Left ventricle myocardium superior (tissue), 1 donor: ENCODE measurements around the gene TWIST2. TPM values are rescaled to one million over a fixed set of nuclear protein-coding genes. Genes with fewer than 3 reads are reported as not detected.

Experiments used
- ATAC-seq: fragments of 200-7000 bp; cut with Tn5 transposase; one replicate; pipeline ENCODE4 v1.9.1; 2020; ENCODE audit warnings: mild to moderate bottlenecking, moderate library complexity
- DNase-seq: peaks from one replicate; pipeline ENCODE4 v3.0.0-alpha.2; 2020
- intact Hi-C: fragments of 100-400 bp; cut with micrococcal nuclease; formaldehyde crosslinking; loops from one replicate; pipeline ENCODE4 v1.11.0; 2022
- total RNA-seq: library from RNA; stranded (reverse); fragmentation: NEBNext Ultra II Directional; extraction: Animal tissue kit (Norgen Biotek cat#: 25700); gene quantifications from one replicate; pipeline ENCODE4 v1.2.1, GENCODE V29; 2021
- donor health status: DM: no; HTN: yes; CAD: no; lungs with severe emphysema.

The TWIST2 gene
- total RNA-seq, 1 donor from 2014 or later: 2.6 TPM

DNA sequence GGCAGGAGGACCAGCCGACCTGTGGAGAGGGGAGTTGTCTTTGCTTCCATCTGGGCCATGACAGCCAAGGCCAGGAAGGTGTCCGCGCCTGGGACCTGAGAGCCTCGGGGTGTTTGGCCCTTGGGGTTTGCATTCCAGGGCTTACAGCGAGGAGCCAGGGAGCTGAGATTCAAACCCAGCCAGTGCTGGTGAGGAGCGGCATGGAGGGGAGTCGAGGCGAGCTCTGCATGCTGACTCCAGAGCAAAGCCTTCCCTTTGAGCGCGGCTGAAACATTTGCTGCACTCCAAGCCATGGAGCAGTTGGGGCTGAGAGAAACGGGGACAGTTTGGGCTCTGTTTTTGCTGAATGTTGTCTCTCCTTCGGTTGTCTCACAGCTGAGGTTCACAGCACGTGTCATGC lies 77.4 kb downstream of the TWIST2 start:
- intact Hi-C loops: no loop called here
- ATAC-seq (no peak), DNase-seq (no peak)

DNA sequence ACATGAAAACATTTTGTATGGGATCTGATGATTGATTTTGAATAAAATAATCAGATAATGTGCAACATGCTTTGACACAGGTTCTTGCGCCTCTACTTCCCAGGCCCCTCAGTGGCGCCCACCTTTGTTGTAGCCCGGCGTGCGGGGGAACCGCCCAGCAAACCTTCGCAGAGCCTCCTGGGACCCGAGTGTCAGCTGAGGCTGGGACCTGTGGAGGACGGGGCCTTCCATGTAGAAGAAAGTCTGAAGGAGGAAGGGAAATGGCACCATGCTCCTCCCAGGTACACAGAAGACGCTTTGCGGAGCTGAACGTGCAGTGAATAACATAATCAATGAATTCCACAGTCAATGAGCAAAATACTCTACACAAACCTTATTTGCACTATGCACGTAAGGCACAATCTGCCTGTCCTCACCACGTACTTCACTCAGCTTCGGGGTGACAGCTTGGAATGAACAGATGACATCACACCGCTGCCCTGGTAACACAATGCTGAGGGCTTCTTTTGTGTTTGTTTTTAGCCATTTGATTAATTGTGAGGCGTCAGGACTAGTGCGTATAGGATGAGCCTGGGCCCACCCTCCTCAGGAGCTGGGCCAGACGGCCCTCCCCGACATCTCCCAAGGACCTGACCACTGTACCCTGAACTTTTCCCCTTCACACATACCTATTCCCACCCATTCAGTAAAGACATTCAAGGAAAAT lies 78.1 kb downstream of the TWIST2 start:
- intact Hi-C loops: no loop called here
- ATAC-seq: no peak
- DNase-seq: no peak

DNA sequence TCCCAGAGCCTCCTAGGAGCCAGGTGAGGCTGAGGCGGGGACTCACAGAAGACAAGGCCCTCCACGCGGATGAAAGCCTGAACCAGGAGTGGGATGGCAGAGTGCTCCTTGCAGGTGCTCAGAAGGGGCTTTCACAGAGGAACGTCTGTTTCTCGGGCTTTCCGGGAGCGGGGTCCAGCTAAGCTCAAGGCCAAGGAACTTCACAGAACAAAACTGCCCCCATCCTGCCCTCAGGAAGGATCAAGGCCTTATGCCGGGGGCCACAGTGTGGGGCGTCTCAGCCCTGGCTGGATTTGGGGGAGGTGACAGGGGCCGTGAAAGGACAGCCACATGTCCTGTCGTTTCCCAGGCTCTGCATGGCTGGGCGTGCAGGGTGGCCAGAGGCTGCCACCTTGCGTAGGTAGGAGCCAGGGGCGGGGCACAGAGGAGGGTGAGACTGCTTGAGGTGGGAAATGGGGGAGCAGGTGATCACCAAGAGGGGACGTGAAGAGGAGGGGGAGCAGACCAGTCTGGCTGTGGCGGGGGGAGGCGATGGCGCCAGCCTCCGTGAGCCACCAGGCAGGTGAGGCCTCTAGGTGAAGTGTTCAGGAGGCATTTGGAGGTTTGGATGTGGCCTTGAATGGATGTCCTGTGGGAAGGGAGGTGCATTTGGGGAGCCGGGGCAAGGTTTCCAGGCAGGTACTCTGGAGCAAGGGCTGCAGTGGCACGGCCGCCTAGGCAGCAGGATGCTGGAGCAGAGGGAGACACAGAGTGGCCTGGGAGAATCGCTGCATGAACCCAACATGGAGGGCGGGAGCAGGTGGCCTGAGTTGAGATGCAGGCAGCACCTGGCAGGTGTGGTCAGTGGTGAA lies 79.1 kb downstream of the TWIST2 start:
- intact Hi-C loops: no loop called here
- ATAC-seq: no peak
- no peak for DNase-seq

DNA sequence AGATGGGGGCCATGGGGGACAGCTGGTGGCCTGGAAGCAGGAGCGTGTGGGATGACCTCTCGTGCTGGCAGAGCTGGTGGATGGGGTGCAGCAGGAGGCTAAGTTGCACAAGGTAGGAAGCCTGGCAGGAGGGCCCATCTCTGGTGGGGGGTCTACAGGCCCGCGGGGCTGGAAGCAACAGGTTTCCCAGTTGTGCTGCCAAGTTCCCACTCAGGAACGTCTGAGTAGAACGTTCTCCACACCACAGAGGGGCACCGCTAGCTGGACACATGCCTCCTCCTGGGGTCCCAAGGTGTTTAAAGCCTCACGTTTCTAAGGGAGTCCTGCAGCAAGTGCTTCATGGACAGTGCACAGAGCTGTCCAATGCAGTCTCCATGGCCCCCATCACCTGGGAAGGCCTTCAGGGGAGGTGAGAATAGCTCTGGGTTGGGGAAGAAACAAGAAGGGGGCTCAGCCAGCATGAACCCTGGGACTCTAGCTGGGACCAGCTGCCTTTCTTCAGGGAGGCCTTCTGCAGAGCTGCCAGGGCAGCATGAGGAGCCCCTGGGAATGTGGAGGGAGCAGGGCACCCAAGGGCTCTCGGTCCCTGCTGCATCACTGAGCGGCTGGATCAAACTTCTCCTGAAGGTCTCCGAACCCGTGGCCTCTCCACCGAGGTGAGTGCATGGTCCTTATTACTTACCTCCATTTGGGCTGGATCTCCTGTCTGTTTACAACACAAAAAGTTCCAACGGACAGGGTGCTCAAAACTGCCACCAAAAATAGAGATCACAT lies 80.0 kb downstream of the TWIST2 start:
- DNase-seq (peak; percentile 15), ATAC-seq (peak; percentile 15)

DNA sequence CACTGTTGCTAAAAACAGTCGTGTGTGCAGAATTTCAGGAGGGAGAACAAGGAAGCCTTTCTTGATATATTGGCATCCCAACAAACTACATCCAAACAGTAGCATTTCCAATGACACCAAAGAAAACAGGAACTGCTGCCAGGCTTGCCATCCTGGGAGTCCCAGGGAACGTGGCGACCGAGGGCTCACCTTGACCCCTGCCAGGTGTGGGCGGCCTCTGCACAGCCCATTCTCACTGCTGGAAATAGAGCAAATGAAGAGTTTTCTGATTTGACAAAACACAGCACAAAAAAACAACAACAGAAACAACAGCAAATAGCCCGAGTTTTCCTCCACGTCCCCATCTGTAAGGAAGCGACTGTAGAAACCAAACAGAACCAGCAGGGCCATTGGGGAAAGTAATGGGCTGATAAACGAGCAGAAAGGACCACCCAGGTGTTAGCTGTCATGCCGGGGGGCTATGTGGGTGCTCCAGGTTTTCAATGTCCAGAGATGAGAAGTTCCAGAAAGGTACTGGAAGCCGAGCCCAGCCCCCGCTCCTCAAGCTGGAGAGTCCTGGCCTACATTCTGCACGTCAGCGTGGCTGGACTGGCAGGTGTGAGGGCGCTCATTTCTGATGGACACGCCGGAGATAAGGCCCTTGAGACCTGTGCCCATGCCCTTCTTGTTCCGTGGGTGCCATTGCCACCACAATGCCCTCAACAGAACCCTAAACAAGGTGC lies 80.8 kb downstream of the TWIST2 start:
- intact Hi-C loops: no loop called here
- ATAC-seq (no peak), DNase-seq (peak; percentile 30)

More for the DNA sequence above, 80.0 kb downstream of the TWIST2 start:
- intact Hi-C loops: no loop called here

DNA sequence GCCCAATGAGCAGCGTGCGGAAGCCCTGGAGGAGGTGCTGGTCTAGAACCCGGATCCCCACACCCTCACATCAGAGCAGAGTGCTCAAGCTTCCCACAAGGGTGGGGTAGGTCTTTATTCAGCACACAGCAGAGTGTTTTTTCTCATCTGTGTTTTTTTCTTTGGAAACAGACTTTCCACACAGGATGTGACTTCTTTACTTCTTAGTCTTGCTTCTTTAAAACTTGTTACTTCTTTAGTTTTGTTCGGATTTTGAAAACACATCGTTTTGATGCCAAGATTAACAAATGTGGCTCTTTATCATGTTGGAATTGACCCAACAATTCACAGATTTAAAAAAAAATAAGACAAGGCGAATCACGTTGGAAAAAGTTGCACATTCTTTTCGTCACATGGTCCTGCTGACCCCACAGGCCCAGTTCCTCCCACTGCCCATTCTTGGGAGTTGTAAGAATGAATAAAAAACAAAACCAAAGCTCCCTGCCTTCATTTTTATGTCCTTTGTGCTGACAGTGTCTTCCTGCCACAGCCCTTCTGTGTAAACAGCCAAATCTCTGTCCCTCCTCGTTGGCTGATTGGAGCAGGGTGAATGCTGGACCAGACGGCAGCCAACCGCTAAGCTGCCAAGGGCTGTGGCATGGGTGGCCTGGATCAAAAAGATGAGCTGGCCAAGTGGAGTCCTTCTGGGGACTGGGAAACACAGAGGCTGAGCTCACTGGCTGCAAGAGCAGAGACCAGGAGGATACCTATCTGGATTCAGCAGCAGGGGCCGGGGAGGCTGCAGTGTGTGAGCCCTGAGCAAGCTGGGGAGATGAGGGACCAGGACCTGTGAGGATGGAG lies 81.6 kb downstream of the TWIST2 start:
- ATAC-seq: peak; percentile 83

DNA sequence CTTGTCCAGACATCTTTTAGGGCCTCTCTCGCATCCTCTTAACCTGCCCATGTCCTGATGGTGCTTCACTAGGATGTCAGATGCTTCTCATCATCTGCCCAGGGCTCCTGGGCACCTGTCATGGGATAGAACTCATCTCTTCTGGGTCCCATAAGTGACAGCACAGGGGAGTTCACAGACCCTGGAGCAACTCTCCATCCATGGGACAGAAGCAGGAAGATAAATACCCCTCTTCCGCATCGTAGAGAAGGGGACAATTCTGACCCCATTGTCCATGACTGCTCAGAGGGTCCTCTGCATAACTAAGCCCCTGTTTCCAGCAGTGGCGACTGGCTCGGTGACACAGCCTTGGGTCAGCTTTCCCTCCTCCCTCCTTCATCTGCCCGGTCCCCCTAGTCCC lies 82.3 kb downstream of the TWIST2 start:
- DNase-seq: peak; percentile 15
- no peak for ATAC-seq
- intact Hi-C loops: no loop called here

More for the DNA sequence above, 81.6 kb downstream of the TWIST2 start:
- intact Hi-C loops: no loop called here
- DNase-seq: peak; percentile 68

DNA sequence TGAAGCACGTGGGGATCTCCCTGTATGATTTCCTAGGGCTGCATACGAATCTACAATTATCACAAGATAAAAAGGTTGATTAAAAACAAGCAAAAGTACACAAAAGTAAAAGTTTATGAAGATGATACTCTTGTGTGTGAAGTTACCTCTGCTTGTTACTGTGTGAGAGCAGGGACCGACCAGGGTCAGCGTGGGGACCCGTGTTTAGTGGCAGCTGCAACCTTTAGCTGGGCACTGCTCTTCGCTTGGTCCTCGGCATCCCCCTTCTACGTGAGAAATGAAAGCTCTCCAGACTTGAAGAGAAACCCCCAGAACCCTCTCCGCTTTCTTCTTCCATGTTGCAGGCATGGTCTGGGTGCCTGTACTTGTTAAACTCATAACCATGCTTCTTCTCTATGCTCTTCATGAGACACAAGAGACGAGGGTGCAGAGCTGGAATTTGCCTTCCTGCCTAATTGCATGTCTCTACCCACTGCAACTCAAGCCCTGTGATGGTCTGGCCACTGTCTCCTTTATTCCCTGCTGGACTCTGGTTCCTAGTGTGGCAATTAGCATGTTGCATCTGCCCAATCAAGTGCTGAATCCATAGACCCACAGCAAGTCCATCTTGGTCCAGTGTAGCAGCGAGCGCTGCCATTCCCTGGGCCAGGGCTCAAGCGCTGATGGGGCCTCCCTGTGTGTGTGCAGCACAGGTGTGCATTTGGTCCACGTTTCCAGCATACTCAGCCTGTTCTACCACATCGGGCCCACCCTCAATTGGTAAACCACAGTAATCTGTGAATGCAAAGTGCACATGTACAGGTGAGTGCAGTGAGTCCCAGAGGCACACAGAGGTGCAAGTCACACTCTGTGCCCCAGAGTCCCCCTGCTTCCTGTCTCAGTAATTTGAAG lies 88.5 kb downstream of the TWIST2 start:
- DNase-seq (peak; percentile 8), ATAC-seq (no peak)
- intact Hi-C loops: no loop called here

DNA sequence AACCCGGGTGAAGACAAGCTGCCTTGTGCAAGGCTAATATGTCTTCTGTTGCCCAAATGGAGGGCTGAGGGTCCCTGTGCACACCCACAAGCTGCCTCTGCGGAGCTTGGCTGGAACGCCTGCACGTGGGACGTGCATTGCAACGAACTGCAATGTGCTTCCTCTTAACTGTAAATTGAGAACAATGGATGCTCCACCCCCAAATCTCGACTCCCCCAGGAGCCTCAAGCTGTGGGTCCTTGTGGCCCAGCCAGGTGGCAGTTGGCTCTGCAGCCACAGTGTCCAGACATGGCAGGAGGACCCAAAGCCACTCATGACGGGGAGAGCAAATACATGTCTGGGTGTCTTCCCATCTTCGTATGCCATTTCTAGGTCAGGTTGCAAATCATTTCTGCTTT lies 90.1 kb downstream of the TWIST2 start:
- ATAC-seq (peak; percentile 16), DNase-seq (peak; percentile 49)
- intact Hi-C loops: no loop called here

DNA sequence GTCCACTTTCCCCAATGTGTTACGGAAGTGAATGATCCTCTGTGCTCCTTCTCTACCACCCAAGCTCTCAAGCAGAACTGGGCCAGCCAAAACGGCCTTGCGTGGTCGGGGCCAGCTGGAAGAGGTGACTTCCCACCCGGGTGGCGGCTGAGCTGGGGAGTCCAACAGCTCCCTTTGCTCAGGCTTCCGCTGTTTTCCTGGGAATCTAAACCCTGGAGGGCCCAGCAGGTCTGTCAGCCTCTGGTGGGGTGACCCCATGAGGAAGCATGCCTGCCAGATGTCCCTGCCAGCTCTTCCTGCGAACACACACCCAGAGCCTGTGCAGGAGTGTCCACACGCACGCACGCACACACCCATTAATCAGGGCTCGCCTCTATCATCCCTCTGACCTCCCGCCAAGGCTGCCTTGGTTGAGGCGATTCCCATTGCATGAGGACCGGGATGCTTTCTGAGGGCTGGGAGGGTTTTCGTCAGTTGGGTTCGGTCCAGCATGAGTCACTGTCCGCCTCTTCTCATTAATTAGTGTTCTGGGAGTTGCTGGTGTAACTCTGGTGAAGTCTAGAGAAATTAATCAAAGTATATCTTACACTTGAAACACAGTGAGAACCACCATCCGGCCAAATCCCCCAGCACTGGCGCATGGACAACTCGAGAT lies 90.6 kb downstream of the TWIST2 start:
- intact Hi-C loops: no loop called here
- DNase-seq: peak; percentile 88
- peak; percentile 94 for ATAC-seq

DNA sequence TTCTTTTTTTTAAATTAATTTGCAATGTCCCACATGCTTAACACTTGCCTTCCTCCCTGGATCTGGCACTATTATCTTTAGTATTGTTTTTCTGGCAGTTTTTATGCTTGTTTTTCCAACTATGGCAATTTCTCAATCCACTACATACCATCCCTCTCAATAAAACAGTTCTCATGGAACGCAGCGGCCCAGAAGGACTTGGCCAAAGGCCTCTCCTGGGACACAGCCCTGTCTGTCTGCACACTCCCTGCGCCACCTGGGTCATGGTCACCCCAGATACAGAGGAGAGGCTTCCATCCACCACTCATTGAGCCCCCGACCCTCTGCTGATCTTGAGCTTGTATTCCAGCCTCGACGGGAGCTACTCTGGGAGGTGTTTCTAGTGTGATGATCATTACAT lies 91.2 kb downstream of the TWIST2 start:
- DNase-seq (peak; percentile 63), ATAC-seq (peak; percentile 47)
- intact Hi-C loops: no loop called here

DNA sequence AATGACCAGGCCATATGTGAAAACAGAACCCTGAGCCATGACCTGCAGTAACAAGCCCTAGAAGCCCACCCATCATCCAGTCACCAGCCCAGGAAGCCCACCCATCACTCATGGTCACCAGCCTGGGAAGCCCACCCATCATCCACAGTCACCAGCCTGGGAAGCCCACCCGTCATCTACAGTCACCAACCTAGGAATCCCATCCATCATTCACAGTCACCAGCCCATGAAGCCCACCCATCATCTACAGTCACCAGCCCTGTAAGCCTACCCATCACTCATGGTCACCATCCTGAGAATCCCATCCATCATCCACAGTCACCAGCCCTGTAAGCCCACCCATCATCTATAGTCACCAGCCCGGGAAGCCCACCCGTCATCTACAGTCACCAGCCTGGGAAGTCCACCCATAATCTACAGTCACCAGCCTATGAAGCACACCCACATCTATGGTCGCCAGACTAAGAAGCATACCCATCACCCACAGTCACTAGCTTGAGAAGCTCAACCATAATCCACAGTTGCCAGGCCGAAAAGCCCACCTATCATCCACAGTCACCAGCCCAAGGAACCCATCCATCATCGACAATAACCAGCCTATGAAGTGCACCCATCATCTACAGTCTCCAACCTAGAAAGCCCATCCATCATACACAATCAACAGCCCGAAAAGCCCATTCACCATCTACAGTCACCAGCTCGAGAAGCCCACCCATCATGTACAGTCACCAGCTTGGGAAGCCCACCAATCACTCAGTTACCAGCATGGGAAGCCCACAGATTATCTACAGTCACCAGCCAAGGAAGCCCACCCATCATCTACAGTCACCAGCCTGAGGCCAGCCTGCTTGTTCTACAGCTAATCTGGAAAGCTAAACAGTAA lies 91.9 kb downstream of the TWIST2 start:
- intact Hi-C loops: no loop called here
- DNase-seq (no peak), ATAC-seq (no peak)

DNA sequence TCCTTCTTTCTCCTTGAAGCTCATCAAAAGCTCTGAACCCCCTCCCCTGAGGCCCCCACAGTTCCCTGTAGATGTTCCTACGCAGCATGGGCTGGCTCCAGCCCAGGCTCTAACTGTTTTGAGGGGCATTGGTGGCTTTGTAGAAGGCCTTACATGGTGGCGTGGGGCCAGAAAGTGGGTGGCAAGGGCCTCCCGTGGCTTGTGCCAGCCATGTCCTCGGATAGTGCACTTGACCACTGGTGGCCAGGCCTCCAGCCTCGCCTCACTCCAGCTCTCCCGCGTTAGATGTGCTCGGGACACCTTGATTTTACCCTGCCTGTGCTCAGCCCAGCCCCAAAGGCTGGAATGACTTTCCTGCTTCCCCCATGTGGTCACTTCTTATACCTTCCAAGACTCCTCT lies 92.9 kb downstream of the TWIST2 start:
- no peak for ATAC-seq
- DNase-seq: no peak
- intact Hi-C loops: no loop called here

DNA sequence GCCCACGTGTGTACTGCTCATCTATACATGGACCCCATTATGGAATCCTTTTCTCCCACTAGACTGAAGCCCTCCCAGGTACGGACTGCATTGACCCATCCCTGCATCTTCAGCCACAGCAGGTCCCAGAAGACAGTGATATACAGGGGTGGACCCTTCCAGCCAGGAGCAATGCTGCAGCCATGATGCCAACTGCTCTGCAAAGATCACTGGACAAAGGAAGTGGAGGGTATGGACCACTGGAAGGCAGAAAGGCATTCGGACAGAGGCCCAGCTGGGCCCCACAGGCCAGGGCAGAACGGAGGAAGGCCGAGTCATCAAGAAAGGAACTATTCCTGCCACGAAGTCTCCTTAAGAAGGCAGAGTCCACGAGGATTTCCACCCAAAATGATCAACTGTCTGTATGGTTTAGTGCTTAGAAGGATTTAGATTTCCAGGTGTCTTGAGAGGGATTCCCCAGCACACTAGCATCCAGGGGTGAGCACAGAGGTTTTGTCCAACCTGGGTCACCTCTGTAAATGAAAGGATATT lies 93.4 kb downstream of the TWIST2 start:
- DNase-seq: no peak

DNA sequence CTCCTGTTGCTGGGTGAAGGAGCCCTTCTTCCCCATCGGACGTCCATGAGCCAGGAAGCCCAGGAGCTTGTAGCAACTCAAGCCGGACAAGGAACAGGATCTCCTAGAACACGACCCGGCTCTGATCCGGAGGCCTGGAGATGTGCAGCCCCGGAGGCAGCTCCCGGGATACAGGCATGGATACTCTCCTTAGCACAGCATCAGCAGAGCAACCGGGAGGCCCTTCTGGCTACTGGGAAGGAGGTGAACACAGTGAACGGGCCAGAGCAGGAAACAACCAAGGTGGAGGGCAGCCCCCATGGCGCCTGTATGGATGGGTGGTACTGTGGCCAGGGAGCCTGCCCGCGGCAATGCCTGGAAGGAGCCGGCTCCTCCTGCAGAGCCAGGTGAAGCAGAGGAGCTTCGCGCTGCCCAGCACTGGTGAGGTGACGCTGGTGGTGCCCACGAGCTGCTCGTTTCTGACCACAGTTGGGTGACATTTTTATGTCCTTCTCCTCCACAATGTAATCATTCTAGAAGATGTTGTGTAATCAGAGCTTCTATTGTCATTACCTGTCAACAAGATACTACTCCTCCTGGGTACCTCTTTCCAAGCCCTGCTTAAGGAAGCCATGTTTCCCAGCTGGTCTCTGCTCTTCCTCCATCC lies 94.3 kb downstream of the TWIST2 start:
- intact Hi-C loops: no loop called here
- ATAC-seq: no peak
- no peak for DNase-seq

More for the DNA sequence above, 93.4 kb downstream of the TWIST2 start:
- no peak for ATAC-seq
- intact Hi-C loops: no loop called here
